Stimulated activated naive CD8-positive, alpha-beta T cell treated with anti-CD3 and anti-CD28 coated beads, Interleukin-15, Interleukin-2, amounts not matched to agents 100 U/mL and 50 U/mL, for 24 hours (primary cell): ENCODE measurements around the gene DAP.
"Not testable (repeated sequence)": the region's sequence is repeated elsewhere in the genome, so short reads cannot be mapped to it uniquely, and the experiment has no call there.

Experiments
- ATAC-seq: fragments of 150-1000 bp; cut with Tn5 transposase; one replicate; pipeline ENCODE4 v1.10.0; 2021
- DNase-seq: peaks from one replicate; pipeline ENCODE4 v3.0.0; 2021

The DAP gene

GRCh38 chr5:10671041-10672008, 89.7 kb downstream of the DAP start:
- DNase-seq (no peak), ATAC-seq (no peak)

- ATAC-seq (no peak), DNase-seq (no peak)
Measured at GRCh38 chr5:10669983-10670382, 91.1 kb downstream of the DAP start.

GRCh38 chr5:10668697-10669096, 92.3 kb downstream of the DAP start:
- no peak for DNase-seq
- ATAC-seq = no peak

- ATAC-seq (no peak), DNase-seq (no peak)
Measured at GRCh38 chr5:10667431-10668057, 93.5 kb downstream of the DAP start.

GRCh38 chr5:10666531-10667299, 94.3 kb downstream of the DAP start:
- DNase-seq (no peak), ATAC-seq (no peak)

GRCh38 chr5:10665799-10666198, 95.2 kb downstream of the DAP start:
- no peak for ATAC-seq
- DNase-seq = no peak

- not testable (repeated sequence) for ATAC-seq, DNase-seq
Measured at GRCh38 chr5:10664180-10664769, 96.8 kb downstream of the DAP start.

GRCh38 chr5:10663489-10664179, 97.4 kb downstream of the DAP start:
- DNase-seq (no peak), ATAC-seq (no peak)

- DNase-seq (no peak), ATAC-seq (no peak)
Measured at GRCh38 chr5:10662661-10663488, 98.2 kb downstream of the DAP start.

GRCh38 chr5:10662083-10662482, 99.0 kb downstream of the DAP start:
- ATAC-seq (no peak), DNase-seq (no peak)

GRCh38 chr5:10661401-10661800, 99.6 kb downstream of the DAP start:
- no peak for ATAC-seq

GRCh38 chr5:10660720-10661387, 100.2 kb downstream of the DAP start:
- no peak for DNase-seq
- no peak for ATAC-seq

More at GRCh38 chr5:10661401-10661800, 99.6 kb downstream of the DAP start:
- no peak for DNase-seq

GRCh38 chr5:10660135-10660534, 100.9 kb downstream of the DAP start:
- DNase-seq (no peak), ATAC-seq (no peak)

GRCh38 chr5:10658265-10658664, 102.8 kb downstream of the DAP start:
- ATAC-seq (no peak), DNase-seq (no peak)

GRCh38 chr5:10655972-10656830, 104.8 kb downstream of the DAP start:
- no peak for ATAC-seq
- DNase-seq = no peak

- no peak for DNase-seq
- no peak for ATAC-seq
Measured at GRCh38 chr5:10655161-10655971, 105.7 kb downstream of the DAP start.

- no peak for DNase-seq
- no peak for ATAC-seq
Measured at GRCh38 chr5:10654566-10654965, 106.5 kb downstream of the DAP start.

GRCh38 chr5:10653751-10654400, 107.2 kb downstream of the DAP start:
- ATAC-seq = no peak

More at GRCh38 chr5:10653751-10654400, 107.2 kb downstream of the DAP start:
- no peak for DNase-seq
